Spleen (tissue), 11 donors: ENCODE data around the gene VAV1. TPM values are rescaled to one million over a fixed set of nuclear protein-coding genes. Genes with fewer than 3 reads are reported as not detected.

Source experiments
- DNase-seq: peaks from one replicate; pipeline ENCODE4 v3.0.0-alpha.2; 2020
- H3K27ac ChIP-seq, 8 donors: fragments of 200-600 bp; sonication (generic) in 7 of 8; 1 replicate in 4 of 8; 2 replicates in 4 of 8; pipeline versions ENCODE4 v1.5.0 to v1.8.0; 2016 to 2021; ENCODE audit warnings: inconsistent platforms in 4 of 8, mild to moderate bottlenecking in 4 of 8, moderate library complexity in 1 of 8
- H3K27me3 ChIP-seq, 7 donors: fragments of 200-600 bp; sonication (generic) in 6 of 7; replicated peaks in 1 of 7; 1 replicate in 4 of 7; 2 replicates in 3 of 7; pipeline versions ENCODE4 v1.5.0 to v1.8.0; 2016 to 2021; ENCODE audit warnings: inconsistent platforms in 3 of 7, mild to moderate bottlenecking in 1 of 7
- H3K36me3 ChIP-seq, 6 donors: fragments of 200-600 bp; sonication (generic) in 5 of 6; 1 replicate in 4 of 6; 2 replicates in 2 of 6; pipeline versions ENCODE4 v1.5.0 to v1.8.0; 2016 to 2021; ENCODE audit warnings: inconsistent platforms in 2 of 6
- H3K4me1 ChIP-seq, 6 donors: fragments of 200-600 bp; sonication (generic) in 5 of 6; 1 replicate in 3 of 6; 2 replicates in 3 of 6; pipeline versions ENCODE4 v1.5.0 to v1.8.0; 2016 to 2021; ENCODE audit warnings: inconsistent platforms in 3 of 6
- H3K4me3 ChIP-seq, 8 donors: fragments of 200-600 bp; sonication (generic) in 7 of 8; 1 replicate in 4 of 8; 2 replicates in 4 of 8; pipeline versions ENCODE4 v1.5.0 to v1.8.0; 2016 to 2021; ENCODE audit warnings: inconsistent platforms in 4 of 8, mild to moderate bottlenecking in 4 of 8, moderate library complexity in 2 of 8
- H3K9me3 ChIP-seq, 8 donors: fragments of 200-600 bp; sonication (generic) in 7 of 8; 1 replicate in 4 of 8; 2 replicates in 4 of 8; pipeline versions ENCODE4 v1.5.0 to v1.8.0; 2016 to 2021; ENCODE audit warnings: inconsistent platforms in 4 of 8
- POLR2A ChIP-seq, 3 donors: fragments of 450-650 bp; IDR thresholded peaks; one replicate each; pipeline ENCODE4 v1.5.1; 2017; ENCODE audit warnings: antibody characterized with exemption in 3 of 3, mild to moderate bottlenecking in 1 of 3
- POLR2AphosphoS5 ChIP-seq, 3 donors: sonication (generic); formaldehyde crosslinking; IDR thresholded peaks; one replicate each; pipeline ENCODE4 v1.5.1; 2017; ENCODE audit warnings: antibody characterized with exemption in 3 of 3
- WGBS, 5 donors: extraction: QIAGEN DNeasy Blood & Tissue Kit in 3 of 5; methylation state at CpG; one replicate each; pipeline versions ENCODE4 v1.1.5 to v1.1.7; 2013 to 2018; 5-methylcytosine and 5-hydroxymethylcytosine counted together
- intact Hi-C: fragments of 100-400 bp; cut with DNase I; formaldehyde crosslinking; loops from one replicate; pipeline ENCODE4 v1.15.0; 2023; ENCODE audit warnings: low total_unique reads
- polyA plus RNA-seq, 3 donors: library from polyadenylated mRNA; stranded (reverse); fragments of 200-250 nt; gene quantifications; one replicate each; pipeline ENCODE4 v1.2.1, GENCODE V29; 2013
- total RNA-seq, 7 donors: library from RNA; depleted of rRNA in 3 of 7; stranded (reverse); fragments of >200 nt in 3 of 7; fragmentation: NEBNext Ultra II Directional in 4 of 7; extraction: Animal tissue kit (Norgen Biotek cat#: 25700) in 4 of 7; gene quantifications; one replicate each; pipeline versions ENCODE4 v1.1.0 to v1.2.1, GENCODE V29; 2016 to 2021
- TF ChIP-seq, protein P1 (sequence below), 11 experiments: fragments of 200-600 bp in 7 of 11; fragments of 450-650 bp in 4 of 11; sonication (generic) in 4 of 11; IDR thresholded peaks in 8 of 11; conservative IDR thresholded peaks in 3 of 11; 1 replicate in 7 of 11; 2 replicates in 4 of 11; pipeline versions ENCODE4 v1.4.0 to v1.8.0; 2016 to 2021; ENCODE audit warnings: antibody characterized with exemption in 11 of 11, inconsistent platforms in 4 of 11, mild to moderate bottlenecking in 1 of 11
- donor health status: healthy with polysubstance abuse.
- donor health status: DM: no; HTN: no; CAD: no; lungs with moderate emphysema.
- donor health status: DM: no; HTN: no; CAD: no.
- donor health status: Bipolar disorder and iron deficiency.
- donor health status: healthy.
- donor health status: DM: no; HTN: no; CAD: no.
- donor health status: DM: yes; HTN: yes; CAD: no.

Gene VAV1
- total and polyA plus RNA-seq, 10 donors, result 34.8 to 151 (median 83.1) TPM

DNA sequence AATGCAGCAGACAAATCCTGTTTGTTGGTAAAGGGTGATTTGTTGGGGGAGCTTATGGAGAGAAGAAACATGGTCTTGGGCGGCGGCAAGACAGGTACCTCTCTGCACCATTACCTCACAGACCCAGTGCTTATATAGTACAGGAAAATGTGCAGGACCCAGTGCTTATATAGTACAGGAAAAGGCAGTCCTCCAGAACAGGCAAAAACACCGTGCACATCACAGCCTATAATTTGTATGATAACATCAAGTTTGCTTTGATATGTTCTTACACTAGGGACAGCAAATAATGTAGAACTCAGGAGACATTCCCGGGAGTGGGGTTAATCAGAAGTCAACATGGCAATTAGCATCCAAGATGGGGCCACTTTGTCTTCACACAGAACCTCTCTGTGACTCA is 20.9 kb downstream of the VAV1 start:
- peaks cover 0 to 12% (median 10%) of the 10 kb centered on the region in 8 donors for H3K9me3 ChIP-seq
- peaks cover 0 to 97% (median 22%) of the 10 kb centered on the region in 6 donors for H3K4me1 ChIP-seq
- H3K27ac ChIP-seq, result no peak overlapping the region
- intact Hi-C loops, result no loop called here
- no peaks in the 10 kb centered on the region for H3K27me3 ChIP-seq
- no peak for DNase-seq
- no peak overlapping the region for H3K4me3 ChIP-seq
- TF ChIP-seq POLR2AphosphoS5 (IDR thresholded peaks at IDR 0.05) (no peak), POLR2A (IDR thresholded peaks at IDR 0.05) (no peak)
- TF ChIP-seq, protein P1, sequence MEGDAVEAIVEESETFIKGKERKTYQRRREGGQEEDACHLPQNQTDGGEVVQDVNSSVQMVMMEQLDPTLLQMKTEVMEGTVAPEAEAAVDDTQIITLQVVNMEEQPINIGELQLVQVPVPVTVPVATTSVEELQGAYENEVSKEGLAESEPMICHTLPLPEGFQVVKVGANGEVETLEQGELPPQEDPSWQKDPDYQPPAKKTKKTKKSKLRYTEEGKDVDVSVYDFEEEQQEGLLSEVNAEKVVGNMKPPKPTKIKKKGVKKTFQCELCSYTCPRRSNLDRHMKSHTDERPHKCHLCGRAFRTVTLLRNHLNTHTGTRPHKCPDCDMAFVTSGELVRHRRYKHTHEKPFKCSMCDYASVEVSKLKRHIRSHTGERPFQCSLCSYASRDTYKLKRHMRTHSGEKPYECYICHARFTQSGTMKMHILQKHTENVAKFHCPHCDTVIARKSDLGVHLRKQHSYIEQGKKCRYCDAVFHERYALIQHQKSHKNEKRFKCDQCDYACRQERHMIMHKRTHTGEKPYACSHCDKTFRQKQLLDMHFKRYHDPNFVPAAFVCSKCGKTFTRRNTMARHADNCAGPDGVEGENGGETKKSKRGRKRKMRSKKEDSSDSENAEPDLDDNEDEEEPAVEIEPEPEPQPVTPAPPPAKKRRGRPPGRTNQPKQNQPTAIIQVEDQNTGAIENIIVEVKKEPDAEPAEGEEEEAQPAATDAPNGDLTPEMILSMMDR (IDR thresholded peaks at IDR 0.05 in 8 of 11, conservative IDR thresholded peaks at IDR 0.05 in 3 of 11), result no peak
- WGBS, 5 donors, result 71 to 83% (median 77%) methylated on average over 4 of the region's 4 CpGs
- peaks cover 0 to 79% (median 2%) of the 10 kb centered on the region in 6 donors for H3K36me3 ChIP-seq

DNA sequence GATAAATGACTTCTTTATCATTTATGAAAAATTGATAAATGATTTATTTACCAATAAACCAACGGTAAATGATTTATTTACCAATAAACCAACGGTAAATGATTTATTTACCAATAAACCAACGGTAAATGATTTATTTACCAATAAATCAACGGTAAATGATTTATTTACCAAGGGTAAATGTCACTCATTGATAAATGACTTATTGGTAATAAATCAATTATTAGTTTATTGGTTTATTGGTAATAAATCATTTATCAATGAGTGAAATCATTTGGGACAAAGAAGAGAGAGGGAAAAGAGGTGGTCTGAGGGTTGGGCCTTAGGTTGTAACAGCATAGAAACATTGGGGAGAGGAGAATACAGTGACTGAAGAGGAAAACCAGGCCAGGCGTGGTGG is 21.5 kb downstream of the VAV1 start:
- Histone ChIP-seq H3K4me3 (no peak overlapping the region), H3K27ac (no peak overlapping the region), H3K4me1 (peaks cover 0 to 97% (median 24%) of the 10 kb centered on the region in 6 donors), H3K27me3 (no peaks in the 10 kb centered on the region), H3K36me3 (peaks cover 0 to 73% (median 2%) of the 10 kb centered on the region in 6 donors), H3K9me3 (peaks cover 0 to 12% (median 10%) of the 10 kb centered on the region in 8 donors)
- intact Hi-C loops, result no loop called here
- DNase-seq, result no peak
- WGBS, 5 donors, result 93 to 98% (median 96%) methylated on average over 5 of the region's 5 CpGs
- TF ChIP-seq, protein P1 (IDR thresholded peaks at IDR 0.05 in 8 of 11, conservative IDR thresholded peaks at IDR 0.05 in 3 of 11), result no peak
- no peak for TF ChIP-seq POLR2AphosphoS5 (IDR thresholded peaks at IDR 0.05)
- no peak for TF ChIP-seq POLR2A (IDR thresholded peaks at IDR 0.05)

DNA sequence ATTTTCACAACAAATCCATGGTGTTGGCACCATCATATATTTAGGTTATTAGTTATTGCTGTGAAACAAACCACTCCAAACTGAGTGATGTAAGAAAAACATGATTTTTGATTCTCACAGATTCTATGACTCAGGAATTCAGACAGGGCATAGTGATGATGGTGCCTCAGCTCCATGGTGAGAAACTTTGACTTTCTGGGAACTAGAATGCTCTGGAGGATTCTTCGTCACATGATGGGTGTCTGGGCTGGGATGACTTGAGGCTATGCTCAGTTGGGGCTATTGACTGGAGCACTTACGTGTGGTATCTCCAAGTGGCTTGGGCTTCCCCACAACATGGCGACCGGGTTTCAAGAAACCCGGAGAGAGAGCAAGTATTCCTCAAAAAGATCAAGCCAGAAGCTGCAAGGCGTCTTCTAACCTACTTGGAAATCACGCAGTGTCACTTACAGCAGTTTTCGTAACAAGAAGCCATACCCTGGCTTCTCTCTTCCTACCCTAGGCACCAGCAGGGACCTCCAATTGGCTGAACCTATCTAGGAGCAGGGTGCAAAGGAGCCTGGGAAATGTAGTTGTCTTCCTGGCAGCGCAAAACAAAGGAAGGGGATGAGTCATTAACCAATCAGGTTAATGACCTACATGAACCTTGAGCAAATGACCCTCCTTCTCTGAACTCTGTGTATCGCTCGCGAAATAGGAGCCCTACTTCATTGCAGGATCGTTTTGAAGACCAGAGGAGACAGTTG is 22.4 kb downstream of the VAV1 start:
- TF ChIP-seq POLR2AphosphoS5 (IDR thresholded peaks at IDR 0.05) (no peak), POLR2A (IDR thresholded peaks at IDR 0.05) (no peak)
- TF ChIP-seq, protein P1 (IDR thresholded peaks at IDR 0.05 in 8 of 11, conservative IDR thresholded peaks at IDR 0.05 in 3 of 11), result no peak
- Histone ChIP-seq H3K9me3 (peaks cover 0 to 12% (median 10%) of the 10 kb centered on the region in 8 donors), H3K36me3 (peaks cover 0 to 64% (median 2%) of the 10 kb centered on the region in 6 donors), H3K4me1 (peaks cover 0 to 97% (median 32%) of the 10 kb centered on the region in 6 donors), H3K27me3 (no peaks in the 10 kb centered on the region), H3K27ac (peak overlapping the region in 1 of 8 donors; percentile 24), H3K4me3 (no peak overlapping the region)
- intact Hi-C loops, result no loop called here
- 86 to 96% (median 91%) methylated on average over 13 of the region's 13 CpGs for WGBS, 5 donors
- no peak for DNase-seq

DNA sequence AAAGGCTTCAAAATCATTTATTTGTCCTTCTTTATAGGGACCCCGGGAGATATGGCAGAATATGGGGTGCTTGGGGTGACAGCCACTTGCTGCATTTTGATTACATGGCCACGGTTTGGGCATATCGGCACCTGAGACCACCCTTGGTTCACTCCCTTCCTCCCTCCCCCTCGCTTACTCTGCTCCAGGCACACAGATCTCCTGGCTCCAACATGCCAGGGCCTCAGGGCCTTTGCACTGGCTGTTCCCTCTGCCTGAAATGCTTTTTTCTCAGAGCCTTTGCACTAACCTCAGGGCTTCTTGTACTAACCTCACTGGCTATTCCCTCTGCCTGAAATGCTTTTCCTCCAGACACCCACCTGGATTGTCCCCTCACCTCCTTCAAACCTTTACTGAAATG is 23.8 kb downstream of the VAV1 start:
- no peak overlapping the region for H3K4me3 ChIP-seq
- WGBS, 5 donors, result 90 to 100% (median 96%) methylated on average over 4 of the region's 4 CpGs
- peaks cover 4 to 97% (median 43%) of the 10 kb centered on the region in 6 donors for H3K4me1 ChIP-seq
- no peaks in the 10 kb centered on the region for H3K27me3 ChIP-seq
- TF ChIP-seq, protein P1 (IDR thresholded peaks at IDR 0.05 in 8 of 11, conservative IDR thresholded peaks at IDR 0.05 in 3 of 11), result no peak
- TF ChIP-seq POLR2AphosphoS5 (IDR thresholded peaks at IDR 0.05) (no peak), POLR2A (IDR thresholded peaks at IDR 0.05) (no peak)
- peaks cover 0 to 12% (median 10%) of the 10 kb centered on the region in 8 donors for H3K9me3 ChIP-seq
- H3K36me3 ChIP-seq, result peaks cover 0 to 50% (median 2%) of the 10 kb centered on the region in 6 donors
- H3K27ac ChIP-seq, result peak overlapping the region in 3 of 8 donors; percentile 15 to 25 (median 16)
- intact Hi-C loops, result no loop called here
- DNase-seq, result no peak
